Measurements from ENCODE around the gene YIPF2. TPM values are rescaled to one million over a fixed set of nuclear protein-coding genes. Genes with fewer than 3 reads are reported as not detected.

Gene YIPF2
- total RNA-seq, 1 experiment from 2014 or later, result 78.1 TPM

DNA sequence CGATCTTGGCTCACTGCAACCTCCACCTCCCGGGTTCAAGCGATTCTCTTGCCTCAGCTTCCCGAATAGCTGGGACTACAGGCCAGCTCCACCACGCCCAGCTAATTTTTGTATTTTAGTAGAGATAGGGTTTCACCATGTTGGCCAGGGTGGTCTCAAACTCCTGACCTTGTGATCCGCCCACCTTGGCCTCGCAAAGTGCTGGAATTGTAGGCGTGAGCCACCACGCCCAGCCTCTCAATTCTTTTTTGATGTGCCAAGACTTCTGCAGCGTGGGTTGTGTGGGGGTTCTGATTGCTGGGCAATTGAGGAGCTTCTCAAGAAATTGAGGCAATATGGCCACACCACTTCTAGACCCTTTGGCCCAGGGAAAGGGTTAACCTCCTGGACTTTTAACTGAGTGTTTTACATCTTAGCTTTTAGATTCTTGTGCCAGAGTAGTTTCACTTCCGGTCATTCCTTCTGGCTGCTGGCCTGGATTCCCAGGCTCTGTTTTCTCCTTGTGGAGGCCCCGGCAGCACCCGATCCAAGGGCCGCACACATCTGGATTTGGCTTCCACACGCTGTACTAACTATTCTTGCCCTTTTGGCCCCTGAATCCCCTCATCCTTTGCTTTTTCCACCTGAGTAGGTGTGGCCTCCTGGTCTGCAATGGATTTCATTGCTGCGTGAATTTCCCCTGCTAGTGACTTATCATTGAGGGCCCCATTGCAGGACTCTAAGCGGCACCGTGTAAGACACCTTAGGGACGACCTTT lies 47.1 kb upstream of the YIPF2 start:
- peaks cover 30% of the 10 kb centered on the region for H3K36me3 Mint-ChIP-seq (ENCODE audit: insufficient read depth, unreplicated experiment)
- no peaks in the 10 kb centered on the region for H3K27me3 Mint-ChIP-seq (ENCODE audit: insufficient read depth, unreplicated experiment)
- no peaks in the 10 kb centered on the region for H3K9me3 Mint-ChIP-seq (ENCODE audit: unreplicated experiment)
- intact Hi-C loops (cut with micrococcal nuclease; ENCODE audit: unreplicated experiment), result no loop called here
- TF ChIP-seq, protein P1, sequence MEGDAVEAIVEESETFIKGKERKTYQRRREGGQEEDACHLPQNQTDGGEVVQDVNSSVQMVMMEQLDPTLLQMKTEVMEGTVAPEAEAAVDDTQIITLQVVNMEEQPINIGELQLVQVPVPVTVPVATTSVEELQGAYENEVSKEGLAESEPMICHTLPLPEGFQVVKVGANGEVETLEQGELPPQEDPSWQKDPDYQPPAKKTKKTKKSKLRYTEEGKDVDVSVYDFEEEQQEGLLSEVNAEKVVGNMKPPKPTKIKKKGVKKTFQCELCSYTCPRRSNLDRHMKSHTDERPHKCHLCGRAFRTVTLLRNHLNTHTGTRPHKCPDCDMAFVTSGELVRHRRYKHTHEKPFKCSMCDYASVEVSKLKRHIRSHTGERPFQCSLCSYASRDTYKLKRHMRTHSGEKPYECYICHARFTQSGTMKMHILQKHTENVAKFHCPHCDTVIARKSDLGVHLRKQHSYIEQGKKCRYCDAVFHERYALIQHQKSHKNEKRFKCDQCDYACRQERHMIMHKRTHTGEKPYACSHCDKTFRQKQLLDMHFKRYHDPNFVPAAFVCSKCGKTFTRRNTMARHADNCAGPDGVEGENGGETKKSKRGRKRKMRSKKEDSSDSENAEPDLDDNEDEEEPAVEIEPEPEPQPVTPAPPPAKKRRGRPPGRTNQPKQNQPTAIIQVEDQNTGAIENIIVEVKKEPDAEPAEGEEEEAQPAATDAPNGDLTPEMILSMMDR (IDR thresholded peaks at IDR 0.05; ENCODE audit: insufficient read depth in 1 of 2, low read depth in 1 of 2, low read length in 1 of 2, severe bottlenecking in 1 of 2, unreplicated experiment in 1 of 2), result no peak
- H3K4me3 ChIP-seq (ENCODE audit: low read depth, low read length), result no peak overlapping the region
- H3K9me3 ChIP-seq, result no peaks in the 10 kb centered on the region
- H3K36me3 ChIP-seq (ENCODE audit: control insufficient read depth, insufficient read depth, low read length), result no peaks in the 10 kb centered on the region; the same call in 1 of the 2 replicates
- peak in 1 of 2 experiments; percentile 50 for DNase-seq
- POLR2A ChIA-PET, result interaction anchor here (0.7 kb wide), 1 partner anchor 36 kb away, joined by 3 read pairs; no protein-coding TSS in a partner anchor
- peak overlapping the region; percentile 22 for H3K4me3 Mint-ChIP-seq (ENCODE audit: unreplicated experiment)
- H3K4me1 Mint-ChIP-seq (ENCODE audit: low read depth, unreplicated experiment), result peaks cover 10% of the 10 kb centered on the region
- H3K27me3 ChIP-seq (replicated peaks; ENCODE audit: control insufficient read depth, insufficient read depth, low read length), result no peaks in the 10 kb centered on the region
- no TSS peak for BruUV-seq (replicated peaks)
- H3K27ac Mint-ChIP-seq (ENCODE audit: unreplicated experiment), result peak overlapping the region; percentile 62
- CTCF ChIA-PET, result interaction anchor here (0.6 to 0.7 kb wide), 3 partner anchors 22 to 36 kb away, joined by 6 to 7 read pairs (median 6); no protein-coding TSS in a partner anchor
- H3K4me1 ChIP-seq, result peaks cover 12% of the 10 kb centered on the region

DNA sequence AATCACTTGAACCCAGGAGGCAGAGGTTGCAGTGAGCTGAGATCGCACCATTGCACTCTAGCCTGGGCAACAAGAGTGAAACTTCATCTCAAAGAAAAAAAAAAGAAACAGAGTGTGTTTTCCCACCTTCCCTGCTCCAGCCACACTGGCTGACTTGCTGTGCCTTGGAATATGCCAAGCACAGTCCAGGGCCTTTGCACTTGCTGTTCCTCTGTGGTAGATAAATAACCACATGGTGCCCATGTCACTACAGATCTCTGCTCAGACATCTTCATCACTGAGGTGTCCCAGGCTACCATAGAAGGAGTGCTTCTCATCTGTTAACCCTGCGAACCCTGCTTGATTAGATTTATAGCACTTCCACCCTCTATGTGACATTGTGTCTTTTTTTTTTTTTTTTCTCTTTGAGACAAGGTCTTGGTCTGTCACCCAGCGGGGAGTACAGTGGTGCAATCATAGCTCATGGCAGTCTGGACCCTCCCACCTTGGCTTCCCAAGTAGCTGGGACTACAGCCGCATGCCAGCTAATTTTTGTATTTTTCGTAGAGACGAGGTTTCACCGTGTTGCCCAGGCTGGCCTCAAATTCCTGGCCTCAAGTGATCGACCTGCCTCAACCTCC lies 42.8 kb upstream of the YIPF2 start:
- TF ChIP-seq, protein P1 (IDR thresholded peaks at IDR 0.05; ENCODE audit: insufficient read depth in 1 of 2, low read depth in 1 of 2, low read length in 1 of 2, severe bottlenecking in 1 of 2, unreplicated experiment in 1 of 2), result no peak
- Mint-ChIP-seq H3K27me3 (ENCODE audit: insufficient read depth, unreplicated experiment) (no peaks in the 10 kb centered on the region), H3K27ac (ENCODE audit: unreplicated experiment) (no peak overlapping the region), H3K9me3 (ENCODE audit: unreplicated experiment) (no peaks in the 10 kb centered on the region), H3K4me3 (ENCODE audit: unreplicated experiment) (no peak overlapping the region), H3K4me1 (ENCODE audit: low read depth, unreplicated experiment) (peaks cover 7% of the 10 kb centered on the region), H3K36me3 (ENCODE audit: insufficient read depth, unreplicated experiment) (peaks cover 23% of the 10 kb centered on the region)
- no peak for DNase-seq
- Histone ChIP-seq H3K9me3 (no peaks in the 10 kb centered on the region), H3K4me3 (ENCODE audit: low read depth, low read length) (no peak overlapping the region), H3K4me1 (peaks cover 10% of the 10 kb centered on the region), H3K27me3 (replicated peaks; ENCODE audit: control insufficient read depth, insufficient read depth, low read length) (no peaks in the 10 kb centered on the region), H3K36me3 (ENCODE audit: control insufficient read depth, insufficient read depth, low read length) (no peaks in the 10 kb centered on the region; the same call in 1 of the 2 replicates)
- CTCF ChIA-PET, result interaction anchor here (1.0 to 1.1 kb wide), 2 partner anchors 29 to 155 kb away, joined by 3 to 7 read pairs; no protein-coding TSS in a partner anchor
- POLR2A ChIA-PET, result no interaction called here
- intact Hi-C loops (cut with micrococcal nuclease; ENCODE audit: unreplicated experiment), result no loop called here
- no TSS peak for BruUV-seq (replicated peaks)

DNA sequence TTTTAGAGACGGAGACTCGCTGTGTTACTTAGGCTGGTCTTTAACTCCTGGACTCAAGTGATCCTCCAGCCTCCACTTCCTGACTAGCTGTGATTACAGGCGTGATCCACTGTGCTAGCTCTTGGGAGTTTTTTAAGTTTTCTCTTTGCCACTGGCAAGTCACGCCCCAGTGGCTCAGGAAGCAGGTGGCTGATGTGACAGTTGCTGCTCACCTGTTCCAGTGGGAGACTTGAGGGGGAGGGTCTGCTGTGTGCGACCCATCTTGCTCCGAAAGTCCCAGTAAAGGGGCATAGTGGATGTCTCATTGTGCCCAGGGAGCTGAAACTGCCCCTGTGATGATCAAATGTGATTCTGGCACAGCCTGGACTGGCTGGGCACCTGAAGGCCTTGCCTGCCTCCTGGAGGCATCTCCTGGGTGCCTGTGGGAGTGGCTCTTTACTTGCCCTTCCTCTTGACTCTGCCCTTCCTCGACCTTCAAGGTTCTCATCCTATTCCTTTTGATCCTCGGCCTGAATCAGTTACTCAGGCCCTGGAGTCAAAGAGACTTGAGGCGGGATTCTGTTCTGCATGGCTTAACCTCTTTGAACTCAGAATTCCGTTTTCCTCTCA lies 40.2 kb upstream of the YIPF2 start:
- Histone ChIP-seq H3K4me1 (peaks cover under 1% of the 10 kb centered on the region; the same call in 1 of the 2 replicates), H3K27me3 (replicated peaks; ENCODE audit: control insufficient read depth, insufficient read depth, low read length) (no peaks in the 10 kb centered on the region), H3K9me3 (no peaks in the 10 kb centered on the region), H3K4me3 (ENCODE audit: low read depth, low read length) (no peak overlapping the region), H3K36me3 (ENCODE audit: control insufficient read depth, insufficient read depth, low read length) (no peaks in the 10 kb centered on the region; the same call in 1 of the 2 replicates)
- H3K27ac Mint-ChIP-seq (ENCODE audit: unreplicated experiment), result no peak overlapping the region
- TF ChIP-seq, protein P1 (IDR thresholded peaks at IDR 0.05; ENCODE audit: insufficient read depth in 1 of 2, low read depth in 1 of 2, low read length in 1 of 2, severe bottlenecking in 1 of 2, unreplicated experiment in 1 of 2), result no peak
- no peak for DNase-seq
- H3K36me3 Mint-ChIP-seq (ENCODE audit: insufficient read depth, unreplicated experiment), result peaks cover 12% of the 10 kb centered on the region
- POLR2A ChIA-PET, result no interaction called here
- H3K27me3 Mint-ChIP-seq (ENCODE audit: insufficient read depth, unreplicated experiment), result no peaks in the 10 kb centered on the region
- no peak overlapping the region for H3K4me3 Mint-ChIP-seq (ENCODE audit: unreplicated experiment)
- H3K9me3 Mint-ChIP-seq (ENCODE audit: unreplicated experiment), result no peaks in the 10 kb centered on the region
- H3K4me1 Mint-ChIP-seq (ENCODE audit: low read depth, unreplicated experiment), result peaks cover 6% of the 10 kb centered on the region
- CTCF ChIA-PET, result interaction anchor here (0.6 kb wide), 1 partner anchor 732 kb away, joined by 3 read pairs; no protein-coding TSS in a partner anchor
- no TSS peak for BruUV-seq (replicated peaks)
- intact Hi-C loops (cut with micrococcal nuclease; ENCODE audit: unreplicated experiment), result no loop called here
